ENCODE results near the gene MACROD2.

Gene MACROD2

DNA sequence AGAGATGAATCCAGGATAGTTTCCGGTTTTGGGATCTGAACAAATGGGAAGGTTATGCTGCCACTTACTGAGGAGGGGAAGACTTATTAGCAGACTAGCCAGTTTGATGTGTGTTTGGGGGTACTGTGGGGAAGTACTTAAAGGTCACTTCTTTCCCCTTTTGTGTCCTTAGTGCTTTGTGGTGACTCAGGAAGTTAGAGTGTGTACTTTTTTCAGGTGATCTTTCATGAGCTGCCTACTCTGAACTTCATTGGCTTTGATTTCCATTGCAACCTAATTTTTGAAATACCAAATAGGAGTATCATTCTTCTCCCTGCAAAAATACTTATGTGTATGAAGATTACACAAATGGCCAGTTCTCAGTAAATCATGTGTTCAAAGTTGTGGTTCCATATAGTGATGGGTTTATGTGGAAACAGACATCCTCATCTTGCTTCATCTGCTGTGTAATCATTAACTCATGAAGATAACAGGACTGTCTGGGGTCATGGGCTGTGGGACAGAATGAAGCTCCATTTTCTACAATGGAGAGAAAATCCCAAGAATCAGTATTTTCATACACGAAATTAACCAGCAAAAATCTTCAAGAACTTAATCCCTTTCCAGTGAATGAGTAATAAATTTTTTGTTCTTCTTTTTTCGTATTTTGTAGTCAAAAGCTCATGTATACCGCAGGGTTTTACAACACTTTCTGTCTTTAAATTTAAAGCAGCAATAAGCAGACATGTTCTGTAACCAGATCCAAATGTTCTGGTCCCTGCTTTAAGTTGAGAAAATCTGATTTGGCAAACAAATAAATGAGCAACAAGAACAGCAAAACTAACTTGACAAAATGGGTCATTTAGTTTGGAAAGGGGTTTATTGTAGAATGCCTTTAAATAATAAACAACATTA, 614.3 kb downstream of the MACROD2 start:
- no peak for DNase-seq

DNA sequence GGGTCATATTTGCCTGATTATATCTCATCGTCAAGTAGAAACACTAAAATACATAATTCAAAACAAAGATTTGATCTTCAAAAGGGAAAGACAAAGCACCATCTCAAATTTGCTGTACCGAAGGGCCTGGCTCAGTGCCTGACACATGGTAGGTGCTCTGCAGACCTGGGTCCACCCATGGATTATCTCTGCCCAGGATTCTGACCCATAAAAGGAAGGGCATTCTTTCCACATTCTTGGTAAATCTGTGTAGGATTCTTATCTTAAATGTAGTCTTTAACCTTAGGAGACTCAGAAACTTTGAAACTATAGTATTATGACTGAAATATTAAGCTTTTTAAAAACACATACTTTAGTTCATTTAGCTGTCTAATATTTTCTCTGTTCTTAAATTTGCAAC, 616.2 kb downstream of the MACROD2 start:
- DNase-seq = no peak

DNA sequence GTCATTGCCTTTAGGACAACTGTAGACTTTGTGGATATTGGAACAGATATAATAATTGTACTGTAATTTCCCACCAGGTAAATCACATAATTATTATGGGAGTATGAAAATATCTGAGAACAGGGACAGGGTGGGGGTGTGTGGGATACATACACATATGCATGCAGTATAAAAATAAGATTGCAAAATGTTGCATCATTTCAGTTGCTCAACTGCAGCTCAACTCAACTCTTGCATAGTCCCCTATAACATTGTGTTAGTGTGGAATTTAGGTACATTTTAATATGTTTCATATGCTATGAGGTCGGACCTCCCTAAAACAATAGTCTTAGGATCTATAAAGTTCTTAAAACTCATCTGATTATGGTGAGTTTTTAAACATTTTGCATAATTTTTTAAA, 617.1 kb downstream of the MACROD2 start:
- no peak for DNase-seq

DNA sequence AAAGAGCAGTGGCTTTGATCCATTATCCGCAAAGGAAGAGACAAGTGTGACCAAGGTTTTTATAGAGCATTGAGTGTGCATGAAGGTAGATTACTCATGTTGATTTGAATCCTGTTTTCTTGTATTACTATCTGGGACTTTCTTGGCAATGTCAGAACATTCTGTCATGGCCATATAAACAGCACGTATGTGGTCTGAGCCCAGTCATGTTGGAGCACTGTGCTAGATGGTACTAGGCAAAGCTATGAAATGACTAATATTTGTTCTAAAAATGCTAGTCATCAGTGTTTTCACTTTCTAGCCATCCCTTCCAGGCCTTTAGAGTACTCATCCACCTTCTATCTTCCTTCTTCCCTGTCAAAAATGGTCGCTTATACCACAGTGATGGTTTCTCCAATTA, 620.7 kb downstream of the MACROD2 start:
- DNase-seq = no peak

DNA sequence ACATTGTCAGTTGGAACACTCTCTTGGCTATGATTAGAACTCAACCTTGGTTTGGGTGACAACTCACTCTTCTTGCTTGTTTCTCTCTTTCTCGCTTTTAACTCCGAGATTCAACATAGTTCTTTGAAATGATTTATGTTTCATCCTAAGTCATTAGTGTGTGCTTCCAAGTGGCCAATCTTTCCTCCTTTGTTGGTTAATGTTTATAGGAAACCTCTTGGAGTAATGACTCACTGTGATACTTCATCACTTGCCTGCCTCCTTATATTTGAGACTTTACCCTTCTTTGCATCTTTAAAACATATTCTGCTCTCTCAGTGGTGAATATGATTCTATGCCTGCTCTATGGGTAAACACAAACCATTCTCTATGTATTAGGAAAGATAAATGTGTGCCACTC, 621.8 kb downstream of the MACROD2 start:
- DNase-seq = no peak

DNA sequence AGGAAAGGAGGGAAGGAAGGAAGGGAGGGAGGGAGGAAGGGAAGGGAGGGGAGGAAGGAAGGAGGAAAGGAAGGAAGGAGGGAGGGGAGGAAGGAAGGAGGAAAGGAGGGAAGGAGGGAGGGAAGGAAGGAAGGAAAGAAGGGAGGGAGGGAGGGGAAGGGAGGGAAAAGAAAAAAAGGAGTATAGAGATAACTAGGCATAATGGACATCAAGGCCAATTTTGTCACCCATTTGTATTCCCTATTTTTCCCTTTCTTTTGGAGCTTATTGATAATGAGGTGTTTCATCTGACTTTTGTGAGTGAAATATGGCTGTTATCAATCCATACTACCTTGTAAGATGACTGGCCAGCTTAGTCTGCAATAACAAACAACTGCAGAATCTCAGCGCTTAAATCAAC, 624.1 kb downstream of the MACROD2 start:
- no peak for DNase-seq

DNA sequence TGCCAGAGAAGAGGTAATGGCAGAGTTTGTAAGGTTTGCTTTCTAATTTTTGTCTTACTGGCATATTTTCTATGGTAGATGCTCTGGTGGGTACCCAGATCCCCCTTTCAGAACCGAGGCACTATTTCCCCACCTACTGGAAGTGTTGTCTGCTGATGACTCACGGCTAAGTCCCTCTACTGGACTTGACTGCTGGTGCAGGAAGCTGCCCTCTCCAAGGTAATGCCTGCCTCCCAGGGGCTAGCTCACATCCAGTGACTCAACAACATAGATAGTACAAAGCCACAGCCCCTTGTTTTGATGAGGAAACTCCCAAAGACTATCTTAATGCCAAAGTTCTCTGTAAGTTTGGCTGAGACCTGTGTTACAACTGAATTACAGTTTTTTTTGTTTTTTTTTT, 627.5 kb downstream of the MACROD2 start:
- no peak for DNase-seq

DNA sequence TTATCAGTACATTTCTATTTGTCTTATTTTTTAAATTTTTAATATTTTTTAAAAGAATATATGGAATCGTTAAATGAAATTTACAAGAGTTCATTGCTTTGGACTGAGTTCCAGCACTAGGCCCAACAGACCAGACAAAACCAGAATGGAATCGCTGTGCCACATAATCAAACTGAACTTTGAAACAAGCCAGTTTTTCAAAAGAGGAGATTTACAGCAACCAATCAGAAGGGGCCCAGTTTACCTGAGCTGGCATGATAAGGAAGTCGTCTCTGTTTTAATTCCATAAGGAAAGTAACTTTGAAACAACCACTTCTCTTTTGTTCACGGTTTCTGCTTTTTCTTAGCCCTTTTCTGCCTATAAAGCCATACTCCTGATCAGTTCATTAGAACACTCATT, 635.7 kb downstream of the MACROD2 start:
- no peak for DNase-seq

DNA sequence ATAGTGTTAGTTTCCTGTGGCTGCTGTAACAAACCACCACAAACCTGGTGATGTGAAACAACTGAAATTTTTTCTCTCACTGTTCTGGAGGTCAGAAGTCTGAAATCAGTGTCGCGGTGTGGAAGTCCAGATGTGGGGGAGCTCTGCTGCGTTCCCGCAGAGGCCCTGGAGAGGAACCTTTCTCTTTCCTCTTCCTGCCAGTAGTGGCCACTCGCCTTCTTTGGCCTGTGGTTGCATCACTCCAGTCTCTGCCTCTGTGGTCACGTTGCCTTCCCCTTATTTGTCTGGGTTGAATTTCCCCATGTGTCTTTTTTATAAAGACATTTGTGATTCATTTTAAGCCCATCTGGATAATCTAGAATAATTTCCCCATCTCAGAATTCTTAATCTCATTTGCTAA, 637.6 kb downstream of the MACROD2 start:
- DNase-seq = no peak

DNA sequence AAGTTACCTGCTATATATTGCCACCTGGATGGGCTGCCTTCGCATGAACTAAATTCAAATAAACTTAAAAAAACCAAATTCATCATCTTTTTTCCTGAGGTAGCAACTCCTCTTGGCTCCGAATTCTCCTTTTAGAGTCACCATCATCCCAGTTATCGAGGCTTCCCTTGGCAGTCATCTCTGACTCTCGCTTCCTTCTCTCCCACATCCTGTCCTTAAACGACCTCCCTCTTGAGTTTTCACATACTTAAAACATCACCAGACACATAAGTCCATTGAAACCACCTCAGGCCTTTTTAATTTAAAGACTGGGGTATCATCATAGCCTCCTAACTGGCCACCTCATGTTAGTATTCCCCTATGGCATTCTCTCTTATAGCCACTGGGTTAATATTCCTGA, 638.2 kb downstream of the MACROD2 start:
- DNase-seq = no peak

DNA sequence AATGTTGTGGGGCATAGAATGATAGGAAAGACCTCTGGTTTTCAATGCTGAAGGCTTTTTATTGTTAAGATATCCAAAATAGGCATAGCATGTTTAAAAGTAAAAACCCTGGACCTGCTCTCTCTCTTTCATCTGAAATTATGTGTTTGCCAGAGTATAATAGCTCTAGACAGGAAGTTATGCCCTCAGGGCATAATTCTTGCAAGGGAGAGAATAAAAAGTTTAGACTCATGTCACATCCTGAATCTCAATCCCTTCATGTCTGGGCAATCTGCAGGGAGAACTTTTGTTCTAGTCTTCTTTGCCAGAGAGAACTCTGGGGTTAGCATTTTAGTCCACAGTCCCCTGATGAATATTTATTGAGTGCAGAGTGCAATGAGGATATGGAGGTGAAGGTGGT, 639.3 kb downstream of the MACROD2 start:
- no peak for DNase-seq

DNA sequence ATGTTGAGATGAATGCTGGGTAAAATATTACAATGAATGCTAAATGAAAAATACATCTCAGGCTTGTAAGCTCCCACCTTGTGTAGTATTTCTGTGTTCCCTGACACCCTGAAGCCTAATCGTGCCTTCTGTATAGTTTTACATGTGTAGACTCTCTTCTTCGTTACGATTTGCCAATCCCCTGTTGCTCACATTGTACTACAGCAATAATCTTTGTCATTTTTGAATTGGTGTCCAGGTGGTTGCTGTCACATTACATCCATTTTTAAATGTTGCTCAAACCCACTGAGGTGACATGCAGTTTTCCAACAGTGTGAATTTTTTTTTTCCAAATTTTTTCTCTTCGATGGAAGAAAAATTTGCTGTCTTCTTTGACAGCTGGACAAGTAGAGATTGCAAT, 642.1 kb downstream of the MACROD2 start:
- DNase-seq = no peak

DNA sequence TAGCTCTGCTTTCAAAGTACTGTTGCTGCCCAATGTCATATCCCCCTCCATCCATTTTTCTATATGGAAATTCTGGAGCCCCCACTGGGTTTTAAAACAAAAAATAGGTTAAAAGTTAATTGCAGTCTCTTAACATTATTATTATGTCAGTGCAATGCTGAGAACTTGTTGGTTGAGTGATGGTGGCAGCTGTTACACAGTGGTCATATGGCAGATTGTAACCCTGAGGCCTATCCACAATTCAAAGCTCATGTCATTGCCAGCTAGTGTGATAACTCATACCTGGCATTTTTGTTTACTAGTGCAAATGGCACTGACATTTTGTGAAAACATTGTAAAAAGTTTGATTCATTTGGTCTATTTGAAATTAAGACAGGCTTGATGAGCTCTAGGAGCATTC, 647.8 kb downstream of the MACROD2 start:
- DNase-seq = no peak

DNA sequence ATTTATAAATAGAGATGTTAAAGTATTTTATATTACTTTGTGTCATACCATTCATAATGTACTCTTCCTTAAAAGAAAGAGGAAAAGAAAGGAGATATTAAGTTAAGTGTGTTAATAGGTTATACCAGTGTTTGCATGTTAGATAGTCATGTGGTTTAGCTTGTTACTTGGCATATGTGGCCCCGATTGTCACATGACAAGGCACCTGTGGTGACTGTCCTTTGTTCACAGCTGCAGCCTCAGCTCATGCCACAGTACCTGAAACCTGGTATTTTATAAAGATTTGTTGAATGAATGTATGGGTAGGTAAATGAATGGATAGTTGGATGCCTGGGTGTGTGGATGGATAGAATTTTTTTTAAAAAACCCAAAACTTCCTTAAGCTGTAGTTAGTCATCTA, 648.2 kb downstream of the MACROD2 start:
- no peak for DNase-seq

DNA sequence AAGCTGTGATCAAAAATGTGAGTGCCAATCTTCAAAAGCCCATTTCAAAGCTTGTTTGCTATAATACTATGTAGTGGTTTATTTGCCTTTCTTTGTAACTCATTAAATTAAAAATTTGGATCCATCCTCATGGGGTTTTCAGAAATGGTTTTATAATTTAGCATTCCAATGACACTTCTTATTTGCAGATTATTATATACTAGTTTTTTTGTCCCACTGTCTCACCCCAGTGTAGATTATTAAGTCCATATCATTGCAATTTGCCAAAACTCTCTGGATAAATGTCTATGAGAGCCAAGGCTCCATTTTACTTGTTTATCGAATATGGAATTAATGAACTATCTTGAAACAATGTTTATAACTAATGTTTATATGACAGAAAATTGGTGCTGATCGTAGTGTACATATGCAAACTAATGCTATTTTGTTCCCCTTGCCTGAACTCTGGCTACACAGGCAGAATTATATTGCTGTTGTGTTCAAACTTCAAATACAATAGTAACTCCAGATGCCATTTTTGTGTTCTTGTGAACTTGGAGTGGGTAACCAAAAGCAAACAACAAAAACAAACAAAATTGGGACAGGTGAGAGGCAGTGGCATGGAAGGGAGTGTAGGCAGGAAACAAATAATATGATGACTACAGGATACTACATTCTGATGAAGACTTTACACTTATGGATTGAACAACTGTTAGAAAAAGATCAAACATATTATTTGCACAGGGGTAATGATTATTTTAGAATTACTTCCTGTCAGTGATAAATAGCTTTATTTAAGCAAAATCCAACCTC, 649.2 kb downstream of the MACROD2 start:
- no peak for DNase-seq

DNA sequence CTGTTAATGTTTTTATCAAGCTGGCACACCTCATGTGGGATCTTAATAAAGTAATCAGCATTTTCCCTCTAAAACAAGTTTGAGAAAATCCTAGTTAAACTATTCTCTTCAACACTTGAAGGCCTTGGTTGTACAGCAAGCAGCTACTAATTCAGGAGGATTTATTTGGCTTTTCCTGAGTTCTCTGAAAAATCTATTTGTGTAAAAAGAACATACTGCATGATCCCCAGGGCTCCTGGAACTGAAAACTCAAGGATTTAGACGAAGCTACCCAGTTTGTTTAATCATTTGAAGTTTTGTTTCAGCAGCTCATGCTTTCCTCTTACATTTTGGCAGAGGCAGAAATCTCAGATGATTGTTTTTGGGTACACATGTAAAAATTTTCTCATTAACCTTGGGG, 651.7 kb downstream of the MACROD2 start:
- no peak for DNase-seq

DNA sequence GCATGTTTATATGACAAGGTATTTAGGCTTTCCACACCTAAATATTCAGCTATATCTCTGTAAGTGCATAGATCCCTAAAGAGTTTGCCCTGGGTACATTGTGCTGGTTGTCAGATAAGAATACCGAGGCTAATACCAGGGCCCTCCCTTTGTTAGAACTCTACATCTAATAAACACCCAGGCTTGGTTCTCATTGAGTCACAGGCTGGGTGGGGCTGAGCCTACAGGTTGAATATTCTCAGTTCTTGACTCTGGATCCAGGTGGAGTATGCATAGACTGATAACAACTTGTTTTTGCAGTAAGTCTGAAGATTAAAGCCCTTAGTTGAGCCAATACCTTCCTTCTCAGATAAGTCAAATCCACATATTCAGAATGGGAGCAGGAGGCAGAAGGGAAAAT, 654.3 kb downstream of the MACROD2 start:
- DNase-seq = no peak

DNA sequence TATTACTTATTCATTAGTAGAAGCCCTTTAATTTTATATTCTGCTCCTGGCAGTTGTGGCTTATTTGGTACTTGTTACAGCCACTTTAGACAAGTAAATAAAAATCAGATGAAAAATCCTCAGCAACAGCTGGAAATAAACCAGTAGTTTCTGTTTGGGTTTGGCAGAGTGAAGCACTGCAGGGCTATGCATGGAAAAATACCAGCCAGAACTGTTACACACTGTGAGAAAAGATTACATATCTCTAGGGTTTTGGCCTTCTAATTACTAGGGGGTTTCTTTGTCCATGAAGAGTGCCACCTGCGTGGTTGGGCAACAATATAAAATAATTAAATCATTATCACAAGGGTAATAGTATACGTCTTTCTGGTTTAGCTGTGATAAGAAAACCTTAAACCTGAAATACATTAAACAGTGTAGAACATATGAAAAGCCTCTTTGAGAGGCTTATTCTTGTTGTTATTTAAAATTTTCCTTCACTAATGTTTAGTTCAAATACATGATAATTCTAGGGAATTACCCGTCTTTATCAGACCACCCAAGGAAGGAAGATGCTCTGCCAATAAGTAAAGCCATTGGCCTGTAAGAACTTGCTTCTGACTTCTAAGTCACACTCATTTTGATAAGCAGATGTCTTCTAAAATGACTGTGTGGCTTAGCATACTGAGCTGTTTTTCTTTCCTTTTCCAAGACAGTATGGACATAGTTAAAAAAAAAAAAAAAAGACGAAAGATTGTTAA, 662.1 kb downstream of the MACROD2 start:
- DNase-seq = no peak

DNA sequence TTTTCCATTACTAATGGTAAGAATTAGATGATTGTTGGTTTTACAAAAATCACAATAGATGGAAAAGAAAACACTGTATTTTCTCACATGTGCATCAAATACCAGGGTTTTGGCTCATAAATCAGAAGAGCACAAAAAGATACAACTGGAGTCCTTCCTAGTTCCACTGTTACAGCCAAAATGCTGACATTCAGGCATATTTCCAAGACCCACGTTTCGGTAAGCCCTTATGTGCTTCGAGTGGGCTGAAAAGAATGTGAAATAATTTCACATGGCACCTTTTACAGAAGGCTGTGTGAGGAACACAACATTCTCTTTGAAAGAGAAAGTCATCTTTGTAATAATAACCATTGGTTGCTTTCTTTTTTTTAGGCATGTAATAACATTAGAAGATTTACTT, 668.8 kb downstream of the MACROD2 start:
- DNase-seq = no peak

DNA sequence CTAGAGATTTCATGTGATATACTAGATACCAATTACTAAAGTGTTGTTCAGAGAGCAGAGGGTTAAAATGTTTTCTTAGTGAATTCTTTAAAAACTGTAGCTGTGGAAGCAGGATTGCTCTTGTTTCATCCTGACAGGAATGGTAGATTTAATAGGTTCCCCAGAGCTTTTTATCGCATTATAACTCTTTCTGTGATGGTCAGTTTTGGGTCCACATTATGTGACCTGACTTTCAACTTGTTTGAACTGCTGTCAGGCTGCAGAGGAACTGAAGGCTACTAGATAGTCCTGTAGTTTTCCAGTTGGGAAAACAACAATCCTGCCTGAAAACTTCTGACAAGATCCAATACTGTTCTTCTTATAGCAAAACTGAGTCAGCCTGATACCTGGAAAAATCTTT, 671.4 kb downstream of the MACROD2 start:
- DNase-seq = no peak

DNA sequence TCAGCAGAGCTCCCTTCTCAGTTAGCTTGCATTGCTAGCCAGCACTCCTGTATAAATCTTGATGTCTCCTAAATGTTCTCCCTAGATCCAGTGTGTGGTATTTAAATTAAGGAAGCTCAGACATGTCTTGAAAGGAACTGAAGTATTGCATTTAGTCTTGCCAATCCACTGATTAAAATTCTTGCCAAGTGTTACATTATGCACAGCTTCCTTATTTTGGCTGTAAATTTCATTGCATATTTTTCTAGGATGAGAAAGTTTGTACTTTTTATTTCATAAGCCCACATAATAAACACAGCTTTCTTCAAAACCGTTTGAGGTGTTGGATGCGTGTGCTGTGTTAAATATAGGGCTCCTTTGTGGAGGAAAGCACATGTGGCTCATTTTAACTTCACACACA, 671.9 kb downstream of the MACROD2 start:
- DNase-seq = no peak

DNA sequence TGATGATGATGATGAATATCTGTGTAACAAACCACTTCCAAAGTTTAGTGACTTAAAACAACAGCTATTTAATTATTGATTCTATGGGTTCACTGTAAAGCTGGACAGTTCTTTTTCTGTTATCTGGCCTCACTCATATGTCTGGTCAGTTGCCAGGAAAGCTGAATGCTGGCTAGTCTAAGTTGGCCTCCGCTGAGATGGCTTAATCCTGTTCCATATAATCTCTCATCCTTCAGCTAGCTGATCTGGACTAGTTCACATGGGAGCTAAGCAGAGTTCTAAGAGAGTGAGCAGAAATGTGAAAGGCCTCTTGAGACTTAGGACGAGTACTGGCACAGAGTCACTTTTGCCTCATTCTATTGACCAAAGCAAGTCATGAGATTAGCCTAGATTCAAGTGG, 676.8 kb downstream of the MACROD2 start:
- DNase-seq = no peak

DNA sequence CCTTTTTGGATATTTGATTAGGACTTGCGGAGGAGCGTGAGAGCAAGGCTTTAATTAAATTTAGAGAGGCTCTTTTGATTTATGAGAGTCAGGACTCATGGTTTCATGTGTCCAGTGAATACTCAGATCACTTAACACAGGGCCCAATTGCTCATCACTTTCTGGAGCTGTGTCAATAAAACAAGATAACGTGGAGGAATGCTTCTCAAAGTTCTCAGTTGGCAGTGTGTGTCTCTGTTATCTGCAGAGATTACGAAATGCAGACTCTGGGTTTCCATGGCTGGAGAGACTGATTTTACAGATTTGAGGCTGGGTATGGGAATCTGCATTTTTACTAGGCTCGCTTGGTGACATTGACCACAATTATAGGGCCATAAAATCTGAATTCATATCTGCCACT, 677.8 kb downstream of the MACROD2 start:
- DNase-seq = no peak

DNA sequence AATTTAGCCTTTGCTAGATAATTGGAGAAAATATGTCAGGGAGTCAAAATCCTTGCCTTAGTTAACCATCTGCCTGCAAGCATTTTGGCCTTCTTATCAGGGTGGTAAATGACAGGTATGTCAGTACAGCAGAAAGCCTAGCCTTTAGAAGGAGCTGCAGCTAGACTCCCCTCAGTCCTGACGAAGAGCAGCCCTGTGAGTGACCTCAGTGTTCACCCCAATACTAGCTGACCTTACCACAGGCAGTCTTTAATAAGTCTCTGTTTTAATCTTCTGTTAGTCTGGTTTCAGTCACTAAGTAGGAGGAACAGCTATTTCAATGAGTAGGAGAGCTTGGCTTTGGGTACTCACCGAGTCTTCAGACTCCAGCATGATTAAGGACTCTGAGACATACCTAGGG, 682.1 kb downstream of the MACROD2 start:
- DNase-seq = no peak

Measured in stimulated activated CD4-positive, alpha-beta T cell treated with anti-CD3 and anti-CD28 coated beads, Interleukin-12 subunit alpha, Interleukin-12 subunit beta, amount 100 ng/mL, for 4 hours (primary cell).